Lower leg skin (tissue), 3 donors: ENCODE results near the gene DPRX.

ENCODE experiments used
- CTCF ChIP-seq, 3 donors: fragments of 450-650 bp; IDR thresholded peaks; one replicate each; pipeline ENCODE4 v1.5.1; 2016; ENCODE audit warnings: antibody characterized with exemption in 3 of 3, mild to moderate bottlenecking in 3 of 3, moderate library complexity in 2 of 3
- POLR2A ChIP-seq, 2 donors: fragments of 450-650 bp; IDR thresholded peaks; one replicate each; pipeline ENCODE4 v1.6.1; 2016 to 2017; ENCODE audit warnings: antibody characterized with exemption in 2 of 2, mild to moderate bottlenecking in 1 of 2, moderate library complexity in 1 of 2

GRCh38 chr19:53626486-53626885, 5.3 kb upstream of the DPRX start:
- TF ChIP-seq CTCF (IDR thresholded peaks at IDR 0.05) (no peak), POLR2A (IDR thresholded peaks at IDR 0.05) (no peak)
